ENCODE data around the gene CELSR1.

Gene CELSR1

DNA sequence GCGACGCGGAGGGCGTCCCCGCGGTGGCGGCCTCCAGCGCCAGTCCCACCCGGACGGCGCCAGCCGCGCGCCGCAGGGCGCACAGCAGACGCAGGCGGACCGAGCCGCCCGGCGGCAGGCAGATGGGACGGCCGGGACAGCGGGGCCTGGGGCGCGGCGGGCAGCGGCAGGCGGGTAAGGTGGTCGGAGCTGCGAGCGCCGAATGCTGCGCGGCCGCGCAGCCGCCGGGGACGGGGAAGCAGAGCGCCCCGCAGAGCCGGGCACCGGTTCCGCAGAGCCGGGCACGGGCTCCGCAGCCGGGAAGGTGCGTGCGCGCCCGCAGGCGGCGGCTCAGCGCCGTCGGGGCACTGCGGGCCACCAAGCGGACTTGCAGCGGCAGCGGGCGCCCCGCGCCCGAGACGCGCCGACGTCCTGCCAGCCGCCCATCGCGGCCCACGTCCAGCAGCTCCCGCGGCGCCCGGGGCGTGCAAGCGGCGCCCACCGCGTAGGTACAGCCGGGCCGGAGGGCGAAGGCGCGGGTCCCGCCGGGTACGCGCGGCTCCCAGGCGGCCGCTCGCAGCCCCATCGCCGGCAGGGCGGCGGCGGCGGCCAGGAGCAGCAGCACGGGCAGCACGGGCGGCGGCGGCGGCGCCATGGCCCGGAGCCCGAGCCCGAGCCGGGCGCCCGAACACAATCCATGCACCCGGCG, 739 bp downstream of the CELSR1 start:
- DNase-seq (ENCODE audit: extremely low read depth, low read depth), result no peak
- no peak overlapping the region for H3K4me3 ChIP-seq (replicated peaks; ENCODE audit: low read depth, low read length)
- no peak for TF ChIP-seq CTCF (IDR thresholded peaks at IDR 0.05; ENCODE audit: low read depth, low read length, missing control alignments)

GRCh38 chr22:46535876-46536536, 1.4 kb downstream of the CELSR1 start:
- no peak for DNase-seq (ENCODE audit: extremely low read depth, low read depth)
- no peak for TF ChIP-seq CTCF (IDR thresholded peaks at IDR 0.05; ENCODE audit: low read depth, low read length, missing control alignments)
- no peak overlapping the region for H3K4me3 ChIP-seq (replicated peaks; ENCODE audit: low read depth, low read length)

DNA sequence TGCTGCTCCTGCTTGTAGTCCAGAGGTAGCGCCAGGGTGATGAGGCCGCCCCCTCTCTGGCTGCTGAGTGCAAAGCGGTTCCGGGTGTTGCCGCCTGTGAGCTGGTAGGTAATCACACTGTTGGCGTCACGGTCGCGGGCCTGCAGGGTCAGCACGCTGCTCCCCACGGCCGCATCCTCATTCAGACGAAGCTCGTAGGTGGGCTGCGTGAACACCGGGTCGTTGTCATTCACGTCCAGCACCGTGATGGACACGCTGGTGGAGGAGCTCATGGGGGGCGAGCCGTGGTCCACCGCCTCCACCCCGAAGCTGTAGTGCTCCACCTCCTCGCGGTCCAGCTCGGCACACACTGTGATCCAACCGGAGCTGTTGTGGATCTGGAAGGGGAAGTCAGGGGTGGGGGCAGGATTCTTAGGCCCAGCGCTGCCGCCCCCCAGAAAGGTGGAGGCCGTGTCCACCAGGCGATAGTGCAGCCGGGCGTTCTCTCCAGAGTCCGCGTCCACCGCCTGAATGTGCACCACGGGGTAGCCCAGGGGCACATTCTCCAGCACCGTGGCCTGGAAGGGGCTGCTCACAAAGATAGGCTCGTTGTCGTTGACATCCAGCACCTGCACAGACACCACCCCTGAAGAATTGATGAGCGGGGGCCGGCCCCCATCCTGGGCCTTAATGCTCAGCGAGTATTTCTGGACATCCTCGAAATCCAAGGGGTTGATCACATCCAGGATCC, 2.4 kb downstream of the CELSR1 start:
- H3K4me3 ChIP-seq (replicated peaks; ENCODE audit: low read depth, low read length), result no peak overlapping the region
- no peak for DNase-seq (ENCODE audit: extremely low read depth, low read depth)
- TF ChIP-seq CTCF (IDR thresholded peaks at IDR 0.05; ENCODE audit: low read depth, low read length, missing control alignments), result no peak

- no peak for DNase-seq (ENCODE audit: extremely low read depth, low read depth)
- TF ChIP-seq CTCF (IDR thresholded peaks at IDR 0.05; ENCODE audit: low read depth, low read length, missing control alignments), result no peak
- H3K4me3 ChIP-seq (replicated peaks; ENCODE audit: low read depth, low read length), result no peak overlapping the region
Observed at GRCh38 chr22:46534177-46534776, 3.1 kb downstream of the CELSR1 start.

GRCh38 chr22:46533070-46533833, 4.2 kb downstream of the CELSR1 start:
- no peak overlapping the region for H3K4me3 ChIP-seq (replicated peaks; ENCODE audit: low read depth, low read length)
- TF ChIP-seq CTCF (IDR thresholded peaks at IDR 0.05; ENCODE audit: low read depth, low read length, missing control alignments), result no peak
- DNase-seq (ENCODE audit: extremely low read depth, low read depth), result no peak

GRCh38 chr22:46532416-46532815, 5.0 kb downstream of the CELSR1 start:
- H3K4me3 ChIP-seq (replicated peaks; ENCODE audit: low read depth, low read length), result no peak overlapping the region
- no peak for DNase-seq (ENCODE audit: extremely low read depth, low read depth)
- TF ChIP-seq CTCF (IDR thresholded peaks at IDR 0.05; ENCODE audit: low read depth, low read length, missing control alignments), result no peak
